Chondrocyte (in vitro differentiated cells): ENCODE measurements around the gene OR12D3. TPM values are rescaled to one million over a fixed set of nuclear protein-coding genes. Genes with fewer than 3 reads are reported as not detected.
"Not testable (repeated sequence)": the region's sequence is repeated elsewhere in the genome, so short reads cannot be mapped to it uniquely, and the experiment has no call there.

Experiments
- DNase-seq: peaks from one replicate; pipeline ENCODE4 v3.0.0; 2021; ENCODE audit warnings: mixed read lengths, low spot score
- H3K27ac Mint-ChIP-seq: one replicate; pipeline ENCODE4 v1.8.0; 2021; ENCODE audit warnings: mild to moderate bottlenecking, moderate library complexity, mixed read lengths; ENCODE audit not compliant: unreplicated experiment
- H3K27me3 Mint-ChIP-seq: 2 replicates; pipeline ENCODE4 v1.8.0; 2021; ENCODE audit warnings: low read depth, mixed read lengths
- H3K36me3 Mint-ChIP-seq: 2 replicates; pipeline ENCODE4 v1.8.0; 2021; ENCODE audit warnings: low read depth, mixed read lengths
- H3K4me1 Mint-ChIP-seq: 2 replicates; pipeline ENCODE4 v1.8.0; 2021; ENCODE audit warnings: low read depth, mild to moderate bottlenecking, mixed read lengths
- H3K4me3 Mint-ChIP-seq: one replicate; pipeline ENCODE4 v1.8.0; 2021; ENCODE audit warnings: mild to moderate bottlenecking, moderate library complexity, mixed read lengths; ENCODE audit not compliant: unreplicated experiment
- H3K9me3 Mint-ChIP-seq: 2 replicates; pipeline ENCODE4 v1.8.0; 2021; ENCODE audit warnings: low read depth, mixed read lengths
- CTCF ChIP-seq: fragments of 200-600 bp; sonication (generic); IDR thresholded peaks from 2 replicates; pipeline ENCODE4 v1.5.0; 2021; ENCODE audit warnings: antibody characterized with exemption, mild to moderate bottlenecking, moderate library complexity
- total RNA-seq: library from RNA; stranded (reverse); gene quantifications from 3 replicates; pipeline ENCODE4 v1.2.1, GENCODE V29; 2021

OR12D3 gene
- total RNA-seq, 1 donor from 2014 or later, result not detected

DNA sequence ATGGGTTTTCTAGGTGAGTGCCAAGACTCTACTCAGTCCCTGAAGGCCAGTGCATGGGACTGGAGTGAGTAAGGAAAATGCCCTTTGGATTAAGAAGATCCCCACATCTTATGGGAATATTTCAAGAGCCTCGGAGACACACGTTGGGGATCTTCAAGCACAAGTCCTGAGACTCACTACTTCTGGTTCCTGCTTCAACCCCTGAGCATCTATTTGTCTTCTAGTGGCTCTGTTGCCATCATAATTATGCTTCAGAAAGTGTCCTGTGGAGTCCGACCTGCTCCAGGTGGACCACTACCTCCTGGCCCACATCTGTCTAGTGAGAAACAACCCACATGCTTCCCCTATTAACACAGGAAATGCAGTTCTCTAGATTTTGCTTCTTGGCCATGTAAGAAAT lies 6.3 kb downstream of the OR12D3 start, which contains the start of gene OR5V1:
TSS of gene OR5V1 (minus strand) at position 101 of the 400 bp plus-strand sequence. CDS start 12,670 bp downstream, outside the sequence.
- Mint-ChIP-seq H3K4me3 (no peak within 1 kb of the TSS), H3K27me3 (peaks cover 9% of the 10 kb centered on the region), H3K27ac (no peak within 1 kb of the TSS), H3K4me1 (peaks cover 4% of the 10 kb centered on the region), H3K9me3 (no peaks in the 10 kb centered on the region), H3K36me3 (no peaks in the 10 kb centered on the region)
- no peak for TF ChIP-seq CTCF
- DNase-seq, result no peak

GRCh38 chr6:29355603-29356002 lies 19.5 kb downstream of the OR12D3 start:
- TF ChIP-seq CTCF, result no peak
- peaks cover 4% of the 10 kb centered on the region for H3K4me1 Mint-ChIP-seq
- H3K9me3 Mint-ChIP-seq, result peaks cover 9% of the 10 kb centered on the region
- H3K27me3 Mint-ChIP-seq, result peaks cover 11% of the 10 kb centered on the region
- H3K4me3 Mint-ChIP-seq, result no peak overlapping the region
- DNase-seq, result no peak
- H3K36me3 Mint-ChIP-seq, result no peaks in the 10 kb centered on the region
- H3K27ac Mint-ChIP-seq, result no peak overlapping the region

DNA sequence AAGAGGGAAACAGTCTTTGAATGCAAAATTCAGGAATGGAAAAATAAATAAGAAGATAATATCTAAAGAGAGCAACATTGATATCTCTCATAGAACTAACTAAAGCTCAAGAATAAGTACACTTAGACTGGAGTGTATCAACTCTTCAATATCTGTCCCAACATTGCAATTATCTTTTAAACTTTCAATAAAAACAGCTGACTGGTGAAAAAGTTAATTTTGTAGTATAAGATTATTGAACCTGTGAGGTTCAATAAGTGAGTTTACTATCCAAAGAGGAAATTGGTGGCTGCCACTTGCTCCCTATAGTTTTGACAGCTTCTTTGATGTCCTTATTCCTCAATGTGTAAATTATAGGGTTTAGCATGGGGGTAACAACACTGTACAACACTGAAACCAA lies 20.1 kb downstream of the OR12D3 start:
- no peak overlapping the region for H3K27ac Mint-ChIP-seq
- H3K27me3 Mint-ChIP-seq, result peaks cover 8% of the 10 kb centered on the region
- H3K36me3 Mint-ChIP-seq, result no peaks in the 10 kb centered on the region
- no peak for DNase-seq
- H3K4me3 Mint-ChIP-seq, result no peak overlapping the region
- TF ChIP-seq CTCF, result no peak
- H3K9me3 Mint-ChIP-seq, result peaks cover 11% of the 10 kb centered on the region
- peaks cover 4% of the 10 kb centered on the region for H3K4me1 Mint-ChIP-seq

DNA sequence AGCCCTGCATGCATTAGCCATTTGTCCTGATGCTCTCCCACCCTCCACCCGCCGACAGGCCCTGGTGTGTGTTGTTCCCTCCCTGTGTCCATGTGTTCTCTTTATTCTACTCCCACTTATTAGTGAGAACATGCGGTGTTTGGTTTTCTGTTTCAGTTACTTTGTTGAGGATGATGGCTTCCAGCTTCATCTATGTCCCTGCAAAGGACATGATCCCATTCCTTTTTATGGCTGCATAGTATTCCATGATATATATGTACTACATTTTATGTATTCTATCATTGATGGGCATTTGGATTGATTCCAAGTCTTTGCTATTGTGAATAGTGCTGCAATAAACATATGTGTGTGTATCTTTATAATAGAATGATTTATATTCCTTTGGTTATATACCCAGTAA lies 25.7 kb downstream of the OR12D3 start:
- H3K27ac Mint-ChIP-seq, H3K27me3 Mint-ChIP-seq, H3K4me1 Mint-ChIP-seq, H3K36me3 Mint-ChIP-seq, DNase-seq, H3K4me3 Mint-ChIP-seq: not testable (repeated sequence)
- peaks cover 11% of the 10 kb centered on the region for H3K9me3 Mint-ChIP-seq

DNA sequence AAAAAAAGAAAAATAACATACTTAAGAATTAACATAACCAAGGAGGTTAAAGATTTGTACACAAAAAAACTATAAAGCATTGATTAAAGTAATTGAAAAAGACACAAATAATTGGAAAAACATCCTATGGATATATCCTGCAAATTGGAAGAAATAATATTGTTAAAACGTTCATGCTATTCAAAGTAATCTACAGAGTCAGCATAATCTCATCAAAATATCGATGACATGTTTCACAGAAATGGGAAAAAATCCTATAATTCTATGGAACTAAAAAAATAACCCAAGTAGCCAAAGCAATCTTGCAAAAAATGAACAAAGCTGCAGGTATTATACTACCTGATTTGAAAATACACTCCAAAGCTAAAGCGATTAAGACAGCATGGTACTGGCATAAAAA lies 29.7 kb downstream of the OR12D3 start:
- H3K36me3 Mint-ChIP-seq, result no peaks in the 10 kb centered on the region
- no peak for DNase-seq
- peaks cover under 1% of the 10 kb centered on the region for H3K9me3 Mint-ChIP-seq
- H3K4me3 Mint-ChIP-seq, result no peak overlapping the region
- peaks cover 6% of the 10 kb centered on the region for H3K27me3 Mint-ChIP-seq
- TF ChIP-seq CTCF, result no peak
- no peaks in the 10 kb centered on the region for H3K4me1 Mint-ChIP-seq
- H3K27ac Mint-ChIP-seq, result no peak overlapping the region

- H3K27ac Mint-ChIP-seq, result no peak overlapping the region
- DNase-seq, result no peak
- no peaks in the 10 kb centered on the region for H3K4me1 Mint-ChIP-seq
- H3K36me3 Mint-ChIP-seq, result no peaks in the 10 kb centered on the region
- no peak for TF ChIP-seq CTCF
- peaks cover 3% of the 10 kb centered on the region for H3K9me3 Mint-ChIP-seq
- no peak overlapping the region for H3K4me3 Mint-ChIP-seq
- H3K27me3 Mint-ChIP-seq, result peaks cover 7% of the 10 kb centered on the region
These were observed 38.8 kb downstream of the OR12D3 start for GRCh38 chr6:29336269-29336668.
